ENCODE measurements around the gene ATP5F1E. TPM values are rescaled to one million over a fixed set of nuclear protein-coding genes. Genes with fewer than 3 reads are reported as not detected.
A peak's percentile ranks its signal among the peaks of the same experiment; 100 is the strongest.

The ATP5F1E gene
- total and polyA plus RNA-seq, 9 of the 15 experiments (the other 6 are each of a cell fraction or from before 2014, with no cell fraction given) = 60.3 to 162 (median 113) TPM

- peaks cover 5% of the 10 kb centered on the region for H4K20me1 ChIP-seq (replicated peaks; ENCODE audit: control insufficient read depth, insufficient read depth, low read length)
- in situ Hi-C loops (cut with MboI) (no loop called here), intact Hi-C loops (cut with micrococcal nuclease) (no loop called here)
- H3K4me2 ChIP-seq (ENCODE audit: insufficient read depth, low read length) = no peak overlapping the region
- ChIA-PET POLR2A (no interaction called here), CTCF (ENCODE audit: low intra/inter-chr PET ratio) (no interaction called here)
- peaks cover 33% of the 10 kb centered on the region for H3K79me2 ChIP-seq (ENCODE audit: control insufficient read depth, insufficient read depth, low read length)
- FAIRE-seq (no peak), ATAC-seq (no peak), DNase-seq (ENCODE audit: extremely low read depth in 1 of 4, low spot score in 3 of 4) (no peak)
- 82% methylated on average over 3 of the region's 3 CpGs for WGBS (ENCODE audit: insufficient coverage, low coverage, missing lambda C conversion rate)
- no peak overlapping the region for H2AFZ ChIP-seq (ENCODE audit: low read depth, low read length)
- H3K36me3 ChIP-seq (ENCODE audit: control insufficient read depth, insufficient read depth, low read length) = peaks cover 14% of the 10 kb centered on the region
- no TSS peak for BruUV-seq (replicated peaks)
- H3K27ac ChIP-seq (ENCODE audit: extremely low read depth, low read depth, low read length) = no peak overlapping the region
- H3K4me3 ChIP-seq = no peak overlapping the region
- H3K27me3 ChIP-seq (ENCODE audit: control insufficient read depth in 2 of 2, insufficient read depth in 2 of 2, low read length in 2 of 2) = no peaks in the 10 kb centered on the region; a peak in 1 of 5 replicates
- no peak for TF ChIP-seq BMI1 (IDR thresholded peaks at IDR 0.05; ENCODE audit: low read length)
- H3K9ac ChIP-seq (ENCODE audit: insufficient read depth in 1 of 2, low read depth in 2 of 2, low read length in 2 of 2) = no peak overlapping the region
- H3K4me1 ChIP-seq (replicated peaks in 1 of 2; ENCODE audit: control insufficient read depth in 2 of 2, insufficient read depth in 2 of 2, low read length in 2 of 2) = peaks cover 12 to 25% of the 10 kb centered on the region in 2 experiments; a peak in 4 of 5 replicates
- H3K9me1 ChIP-seq (ENCODE audit: control insufficient read depth, insufficient read depth, low read length) = peaks cover 4% of the 10 kb centered on the region
- H3K9me3 ChIP-seq (replicated peaks; ENCODE audit: control insufficient read depth, insufficient read depth, low read depth, low read length) = no peaks in the 10 kb centered on the region
These were observed 12.7 kb upstream of the ATP5F1E start for GRCh38 chr20:59044796-59045195.

GRCh38 chr20:59044295-59044694 lies 12.2 kb upstream of the ATP5F1E start:
- Histone ChIP-seq H3K9me1 (ENCODE audit: control insufficient read depth, insufficient read depth, low read length) (peaks cover 4% of the 10 kb centered on the region), H3K79me2 (ENCODE audit: control insufficient read depth, insufficient read depth, low read length) (peaks cover 38% of the 10 kb centered on the region), H3K27ac (ENCODE audit: extremely low read depth, low read depth, low read length) (no peak overlapping the region), H3K36me3 (ENCODE audit: control insufficient read depth, insufficient read depth, low read length) (peaks cover 19% of the 10 kb centered on the region), H3K9me3 (replicated peaks; ENCODE audit: control insufficient read depth, insufficient read depth, low read depth, low read length) (no peaks in the 10 kb centered on the region), H2AFZ (ENCODE audit: low read depth, low read length) (peak overlapping the region; percentile 99), H3K4me3 (no peak overlapping the region), H4K20me1 (replicated peaks; ENCODE audit: control insufficient read depth, insufficient read depth, low read length) (peaks cover 5% of the 10 kb centered on the region), H3K9ac (ENCODE audit: insufficient read depth in 1 of 2, low read depth in 2 of 2, low read length in 2 of 2) (no peak overlapping the region), H3K27me3 (ENCODE audit: control insufficient read depth in 2 of 2, insufficient read depth in 2 of 2, low read length in 2 of 2) (no peaks in the 10 kb centered on the region; a peak in 1 of 5 replicates), H3K4me1 (replicated peaks in 1 of 2; ENCODE audit: control insufficient read depth in 2 of 2, insufficient read depth in 2 of 2, low read length in 2 of 2) (peaks cover 12 to 28% of the 10 kb centered on the region in 2 experiments; a peak in 4 of 5 replicates), H3K4me2 (ENCODE audit: insufficient read depth, low read length) (no peak overlapping the region)
- POLR2A ChIA-PET = interaction anchor here (1.4 to 4.5 kb wide), 3 partner anchors 12 to 62 kb away, joined by 3 to 28 read pairs (median 5); partner anchors contain the start of gene ATP5F1E
- in situ Hi-C loops (cut with MboI) = no loop called here
- WGBS (ENCODE audit: insufficient coverage, low coverage, missing lambda C conversion rate) = 39% methylated on average over 3 of the region's 3 CpGs
- FAIRE-seq = no peak
- intact Hi-C loops (cut with micrococcal nuclease) = no loop called here
- ATAC-seq = no peak
- no peak for DNase-seq (ENCODE audit: extremely low read depth in 1 of 4, low spot score in 3 of 4)
- CTCF ChIA-PET (ENCODE audit: low intra/inter-chr PET ratio) = no interaction called here
- BruUV-seq (replicated peaks) = no TSS peak
- TF ChIP-seq ARNT (IDR thresholded peaks at IDR 0.05) (no peak), CUX1 (CRISPR knock-in tag; IDR thresholded peaks at IDR 0.05) (no peak), CREBBP (IDR thresholded peaks at IDR 0.05; ENCODE audit: low read depth, low read length) (no peak), CEBPG (CRISPR knock-in tag; IDR thresholded peaks at IDR 0.05) (no peak), CEBPG (tag; conservative IDR thresholded peaks at IDR 0.05 in 1 of 2, IDR thresholded peaks at IDR 0.05 in 1 of 2) (no peak), PHF20 (IDR thresholded peaks at IDR 0.05; ENCODE audit: partially characterized antibody) (no peak), ZNF224 (CRISPR knock-in tag; IDR thresholded peaks at IDR 0.05) (no peak), ESRRA (IDR thresholded peaks at IDR 0.05; ENCODE audit: borderline replicate concordance, low read depth) (no peak)
